ENCODE measurements around the gene TNFRSF17. TPM values are rescaled to one million over a fixed set of nuclear protein-coding genes. Genes with fewer than 3 reads are reported as not detected.

The TNFRSF17 gene
- total and polyA plus RNA-seq, 9 of the 15 experiments (the other 6 are each of a cell fraction or from before 2014, with no cell fraction given) = not detected

GRCh38 chr16:12002447-12003006, 37.5 kb downstream of the TNFRSF17 start (continued):
- TF ChIP-seq, protein P1, sequence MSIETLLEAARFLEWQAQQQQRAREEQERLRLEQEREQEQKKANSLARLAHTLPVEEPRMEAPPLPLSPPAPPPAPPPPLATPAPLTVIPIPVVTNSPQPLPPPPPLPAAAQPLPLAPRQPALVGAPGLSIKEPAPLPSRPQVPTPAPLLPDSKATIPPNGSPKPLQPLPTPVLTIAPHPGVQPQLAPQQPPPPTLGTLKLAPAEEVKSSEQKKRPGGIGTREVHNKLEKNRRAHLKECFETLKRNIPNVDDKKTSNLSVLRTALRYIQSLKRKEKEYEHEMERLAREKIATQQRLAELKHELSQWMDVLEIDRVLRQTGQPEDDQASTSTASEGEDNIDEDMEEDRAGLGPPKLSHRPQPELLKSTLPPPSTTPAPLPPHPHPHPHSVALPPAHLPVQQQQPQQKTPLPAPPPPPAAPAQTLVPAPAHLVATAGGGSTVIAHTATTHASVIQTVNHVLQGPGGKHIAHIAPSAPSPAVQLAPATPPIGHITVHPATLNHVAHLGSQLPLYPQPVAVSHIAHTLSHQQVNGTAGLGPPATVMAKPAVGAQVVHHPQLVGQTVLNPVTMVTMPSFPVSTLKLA (conservative IDR thresholded peaks at IDR 0.05) = 0 out of 4 replicates have a peak, but pooled peaks of 1 of the 2 experiments have one; percentile 38
- TF ChIP-seq ZNF384 (IDR thresholded peaks at IDR 0.05; ENCODE audit: low read depth, low read length) (peak; percentile 63; the same call in 1 of the 2 replicates), ETV6 (IDR thresholded peaks at IDR 0.05; ENCODE audit: borderline replicate concordance in 1 of 2, low read depth in 2 of 2, low read length in 1 of 2) (no peak), ETV6 (CRISPR knock-in tag; IDR thresholded peaks at IDR 0.05; ENCODE audit: borderline replicate concordance) (no peak), ZNF12 (CRISPR knock-in tag; IDR thresholded peaks at IDR 0.05) (no peak), FOSL1 (tag; conservative IDR thresholded peaks at IDR 0.05) (peak; percentile 86), POU5F1 (IDR thresholded peaks at IDR 0.05; ENCODE audit: borderline replicate concordance, low read depth, low read length, partially characterized antibody) (no peak), SIN3B (IDR thresholded peaks at IDR 0.05; ENCODE audit: low read depth) (no peak), TSC22D4 (tag; IDR thresholded peaks at IDR 0.05) (no peak), POLR2AphosphoS5 (IDR thresholded peaks at IDR 0.05; ENCODE audit: control insufficient read depth, insufficient read depth, low read depth, low read length) (0 out of 2 replicates have a peak, but pooled peaks have one; percentile 32), TCF3 (CRISPR knock-in tag; IDR thresholded peaks at IDR 0.05) (peak; percentile 56; the same call in 1 of the 2 replicates), GABPA (tag; conservative IDR thresholded peaks at IDR 0.05; ENCODE audit: low read depth) (peak; percentile 33; the same call in 1 of the 2 replicates), ZNF444 (CRISPR knock-in tag; IDR thresholded peaks at IDR 0.05) (no peak), IFI16 (CRISPR knock-in tag; IDR thresholded peaks at IDR 0.05) (no peak), RREB1 (CRISPR knock-in tag; IDR thresholded peaks at IDR 0.05) (no peak), ILF3 (IDR thresholded peaks at IDR 0.05; ENCODE audit: borderline replicate concordance) (no peak), ATF7 (IDR thresholded peaks at IDR 0.05) (peak; percentile 64), SMAD4 (CRISPR knock-in tag; conservative IDR thresholded peaks at IDR 0.05) (peak; percentile 56), SMARCE1 (IDR thresholded peaks at IDR 0.05) (0 out of 2 replicates have a peak, but pooled peaks have one; percentile 20)
- TF ChIP-seq, protein P2, sequence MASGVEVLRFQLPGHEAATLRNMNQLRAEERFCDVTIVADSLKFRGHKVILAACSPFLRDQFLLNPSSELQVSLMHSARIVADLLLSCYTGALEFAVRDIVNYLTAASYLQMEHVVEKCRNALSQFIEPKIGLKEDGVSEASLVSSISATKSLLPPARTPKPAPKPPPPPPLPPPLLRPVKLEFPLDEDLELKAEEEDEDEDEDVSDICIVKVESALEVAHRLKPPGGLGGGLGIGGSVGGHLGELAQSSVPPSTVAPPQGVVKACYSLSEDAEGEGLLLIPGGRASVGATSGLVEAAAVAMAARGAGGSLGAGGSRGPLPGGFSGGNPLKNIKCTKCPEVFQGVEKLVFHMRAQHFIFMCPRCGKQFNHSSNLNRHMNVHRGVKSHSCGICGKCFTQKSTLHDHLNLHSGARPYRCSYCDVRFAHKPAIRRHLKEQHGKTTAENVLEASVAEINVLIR (CRISPR knock-in tag; IDR thresholded peaks at IDR 0.05) = no peak

All from K562 (cell line).